ENCODE data around the gene TSC2. TPM values are rescaled to one million over a fixed set of nuclear protein-coding genes. Genes with fewer than 3 reads are reported as not detected.

The TSC2 gene
- total and polyA plus RNA-seq, 2 donors (not counting 1 experiment from before 2014, with no cell fraction given) = 24.5 to 46.6 TPM

- TF ChIP-seq EZH2 (IDR thresholded peaks at IDR 0.05; ENCODE audit: low read length, missing control alignments) (no peak), CTCF (conservative IDR thresholded peaks at IDR 0.05 in 1 of 2, IDR thresholded peaks at IDR 0.05 in 1 of 2; ENCODE audit: low read depth in 1 of 2, low read length in 2 of 2) (no peak)
- H3K9ac ChIP-seq (ENCODE audit: insufficient read depth, low read length) = no peak overlapping the region
- H3K27me3 ChIP-seq (ENCODE audit: control insufficient read depth, insufficient read depth, low read length) = no peaks in the 10 kb centered on the region
- H3K4me1 ChIP-seq (ENCODE audit: control insufficient read depth, extremely low read depth, insufficient read depth, low read length) = peaks cover 63% of the 10 kb centered on the region
- H3K36me3 ChIP-seq (ENCODE audit: control insufficient read depth, insufficient read depth, low read length) = peaks cover 23% of the 10 kb centered on the region
- no peaks in the 10 kb centered on the region for H3K9me3 ChIP-seq (ENCODE audit: control insufficient read depth, insufficient read depth, low read depth, low read length)
- H3K27ac ChIP-seq (ENCODE audit: insufficient read depth, low read length) = no peak overlapping the region
- H3K4me3 ChIP-seq (replicated peaks in 1 of 4; ENCODE audit: control extremely low read depth in 1 of 4, insufficient read depth in 1 of 4, low read depth in 3 of 4, low read length in 4 of 4) = no peak overlapping the region
- H2AFZ ChIP-seq (ENCODE audit: low read length) = no peak overlapping the region
- H3K79me2 ChIP-seq (ENCODE audit: control insufficient read depth, insufficient read depth, low read length) = peaks cover 19% of the 10 kb centered on the region
- H3K4me2 ChIP-seq (ENCODE audit: extremely low read depth, insufficient read depth, low read length) = no peak overlapping the region
- no peak for DNase-seq (ENCODE audit: low read depth in 2 of 2)
- no peaks in the 10 kb centered on the region for H4K20me1 ChIP-seq (ENCODE audit: control insufficient read depth, extremely low read depth, insufficient read depth, low read length)
Measured at GRCh38 chr16:2037115-2037514, 10.7 kb upstream of the TSC2 start.

- no peak for DNase-seq (ENCODE audit: low read depth in 2 of 2)
- Histone ChIP-seq H3K27ac (ENCODE audit: insufficient read depth, low read length) (peak overlapping the region; percentile 23), H3K27me3 (ENCODE audit: control insufficient read depth, insufficient read depth, low read length) (no peaks in the 10 kb centered on the region), H3K79me2 (ENCODE audit: control insufficient read depth, insufficient read depth, low read length) (peaks cover 19% of the 10 kb centered on the region), H3K36me3 (ENCODE audit: control insufficient read depth, insufficient read depth, low read length) (peaks cover 23% of the 10 kb centered on the region), H3K4me3 (replicated peaks in 1 of 4; ENCODE audit: control extremely low read depth in 1 of 4, insufficient read depth in 1 of 4, low read depth in 3 of 4, low read length in 4 of 4) (no peak overlapping the region), H3K9ac (ENCODE audit: insufficient read depth, low read length) (peak overlapping the region; percentile 20), H3K9me3 (ENCODE audit: control insufficient read depth, insufficient read depth, low read depth, low read length) (no peaks in the 10 kb centered on the region), H3K4me1 (ENCODE audit: control insufficient read depth, extremely low read depth, insufficient read depth, low read length) (peaks cover 56% of the 10 kb centered on the region), H4K20me1 (ENCODE audit: control insufficient read depth, extremely low read depth, insufficient read depth, low read length) (no peaks in the 10 kb centered on the region), H2AFZ (ENCODE audit: low read length) (no peak overlapping the region), H3K4me2 (ENCODE audit: extremely low read depth, insufficient read depth, low read length) (no peak overlapping the region)
- TF ChIP-seq CTCF (conservative IDR thresholded peaks at IDR 0.05 in 1 of 2, IDR thresholded peaks at IDR 0.05 in 1 of 2; ENCODE audit: low read depth in 1 of 2, low read length in 2 of 2) = no peak
- no peak for TF ChIP-seq EZH2 (IDR thresholded peaks at IDR 0.05; ENCODE audit: low read length, missing control alignments)
Measured at GRCh38 chr16:2037647-2038381, 10.0 kb upstream of the TSC2 start.

GRCh38 chr16:2038382-2039231 lies 9.2 kb upstream of the TSC2 start:
- no peak for TF ChIP-seq CTCF (conservative IDR thresholded peaks at IDR 0.05 in 1 of 2, IDR thresholded peaks at IDR 0.05 in 1 of 2; ENCODE audit: low read depth in 1 of 2, low read length in 2 of 2)
- TF ChIP-seq EZH2 (IDR thresholded peaks at IDR 0.05; ENCODE audit: low read length, missing control alignments) = no peak
- H3K4me3 ChIP-seq (replicated peaks in 1 of 4; ENCODE audit: control extremely low read depth in 1 of 4, insufficient read depth in 1 of 4, low read depth in 3 of 4, low read length in 4 of 4) = no peak overlapping the region
- peak overlapping the region; percentile 88 for H3K27ac ChIP-seq (ENCODE audit: insufficient read depth, low read length)
- peaks cover 50% of the 10 kb centered on the region for H3K4me1 ChIP-seq (ENCODE audit: control insufficient read depth, extremely low read depth, insufficient read depth, low read length)
- H3K27me3 ChIP-seq (ENCODE audit: control insufficient read depth, insufficient read depth, low read length) = no peaks in the 10 kb centered on the region
- peak overlapping the region; percentile 68 for H3K4me2 ChIP-seq (ENCODE audit: extremely low read depth, insufficient read depth, low read length)
- no peaks in the 10 kb centered on the region for H4K20me1 ChIP-seq (ENCODE audit: control insufficient read depth, extremely low read depth, insufficient read depth, low read length)
- H3K79me2 ChIP-seq (ENCODE audit: control insufficient read depth, insufficient read depth, low read length) = peaks cover 19% of the 10 kb centered on the region
- no peak overlapping the region for H2AFZ ChIP-seq (ENCODE audit: low read length)
- peak overlapping the region; percentile 62 for H3K9ac ChIP-seq (ENCODE audit: insufficient read depth, low read length)
- peaks cover 23% of the 10 kb centered on the region for H3K36me3 ChIP-seq (ENCODE audit: control insufficient read depth, insufficient read depth, low read length)
- H3K9me3 ChIP-seq (ENCODE audit: control insufficient read depth, insufficient read depth, low read depth, low read length) = no peaks in the 10 kb centered on the region
- peak in 1 of 2 donors; percentile 47 for DNase-seq (ENCODE audit: low read depth in 2 of 2)
